DOHH2 (cell line): ENCODE measurements around the gene ROBO1.

Experiments
- H3F3A ChIP-seq: fragments of 200-600 bp; sonication (generic), shearing (Covaris generic); 2 replicates; pipeline ENCODE4 v1.6.0; 2016; ENCODE audit warnings: antibody characterized with exemption, mild to moderate bottlenecking; ENCODE audit not compliant: control insufficient read depth, insufficient read depth
- H3K27ac ChIP-seq: fragments of 200-600 bp; sonication (generic); 2 replicates; pipeline ENCODE4 v1.5.1; 2014; ENCODE audit warnings: low read depth, mild to moderate bottlenecking, low read length, moderate library complexity
- H3K27me3 ChIP-seq: fragments of 200-600 bp; sonication (generic); 2 replicates; pipeline ENCODE4 v1.6.1; 2014; ENCODE audit warnings: mild to moderate bottlenecking, low read length, mixed read lengths; ENCODE audit not compliant: control insufficient read depth
- H3K36me3 ChIP-seq: fragments of 200-600 bp; sonication (generic); 2 replicates; pipeline ENCODE4 v1.6.1; 2014; ENCODE audit warnings: mild to moderate bottlenecking, low read length, moderate library complexity, mixed read lengths; ENCODE audit not compliant: control insufficient read depth
- H3K4me1 ChIP-seq: fragments of 200-600 bp; sonication (generic); 2 replicates; pipeline ENCODE4 v1.6.1; 2014; ENCODE audit warnings: mild to moderate bottlenecking, low read length, mixed read lengths; ENCODE audit not compliant: control insufficient read depth
- H3K4me2 ChIP-seq: fragments of 200-600 bp; sonication (generic); 2 replicates; pipeline ENCODE4 v1.6.0; 2014; ENCODE audit warnings: mild to moderate bottlenecking, low read length, moderate library complexity
- H3K4me3 ChIP-seq: fragments of 200-600 bp; sonication (generic); 2 replicates; pipeline ENCODE4 v1.5.1; 2014; ENCODE audit warnings: mild to moderate bottlenecking, low read length, mixed read lengths
- H3K79me2 ChIP-seq: fragments of 200-600 bp; sonication (generic); 2 replicates; pipeline ENCODE4 v1.6.1; 2014; ENCODE audit warnings: mild to moderate bottlenecking, low read length, mixed read lengths; ENCODE audit not compliant: control insufficient read depth
- H3K9me2 ChIP-seq: fragments of 200-600 bp; sonication (generic); replicated peaks from 2 replicates; pipeline ENCODE4 v1.6.1; 2014; ENCODE audit warnings: mild to moderate bottlenecking, low read length, mixed read lengths; ENCODE audit not compliant: control insufficient read depth
- H3K9me3 ChIP-seq: fragments of 200-600 bp; sonication (generic); 2 replicates; pipeline ENCODE4 v1.6.1; 2014; ENCODE audit warnings: antibody characterized with exemption, low read length, mixed read lengths; ENCODE audit not compliant: control insufficient read depth, insufficient read depth
- H4K20me1 ChIP-seq: fragments of 200-600 bp; sonication (generic); 2 replicates; pipeline ENCODE4 v1.6.0; 2014; ENCODE audit warnings: low read depth, mild to moderate bottlenecking, antibody characterized with exemption, low read length, moderate library complexity; ENCODE audit not compliant: control insufficient read depth, insufficient read depth
- EZH2phosphoT487 ChIP-seq: fragments of 200-600 bp; sonication (generic); IDR thresholded peaks from 2 replicates; pipeline ENCODE4 v1.6.1; 2017; ENCODE audit warnings: borderline replicate concordance, mild to moderate bottlenecking, antibody characterized with exemption, low read length, moderate library complexity, mixed read lengths
- TF ChIP-seq, protein P1 (sequence below): fragments of 200-600 bp; sonication (generic); IDR thresholded peaks from one replicate; pipeline ENCODE4 v1.5.1; 2014; ENCODE audit warnings: antibody characterized with exemption, mild to moderate bottlenecking, low read depth, low read length; ENCODE audit not compliant: poor library complexity, severe bottlenecking

Gene ROBO1

DNA sequence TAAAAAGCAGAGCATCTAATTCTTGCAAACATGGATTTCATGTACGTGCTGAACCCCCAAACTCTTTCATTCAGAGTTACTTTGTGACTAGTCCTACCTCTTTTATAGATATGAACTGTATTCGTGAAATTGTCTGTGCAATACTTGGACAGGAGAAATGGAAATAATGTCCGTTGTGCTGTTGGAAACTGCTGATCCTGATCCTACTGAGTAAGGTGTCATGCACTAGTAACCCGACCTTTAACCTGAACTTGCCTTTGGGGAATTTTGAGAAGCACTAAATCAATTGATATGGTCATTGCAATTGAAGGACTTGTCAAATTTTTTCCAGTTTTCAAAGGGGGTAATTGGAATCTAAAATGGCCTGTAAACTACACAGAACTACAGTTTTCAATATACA lies 856.4 kb downstream of the ROBO1 start:
- Histone ChIP-seq H4K20me1 (no peaks in the 10 kb centered on the region), H3K27me3 (no peaks in the 10 kb centered on the region), H3K79me2 (no peaks in the 10 kb centered on the region), H3K36me3 (no peaks in the 10 kb centered on the region), H3K4me3 (no peak overlapping the region), H3F3A (no peaks in the 10 kb centered on the region), H3K27ac (no peak overlapping the region), H3K9me3 (no peaks in the 10 kb centered on the region), H3K9me2 (no peaks in the 10 kb centered on the region; the same call in 1 of the 2 replicates), H3K4me2 (no peak overlapping the region), H3K4me1 (no peaks in the 10 kb centered on the region)
- TF ChIP-seq, protein P1, sequence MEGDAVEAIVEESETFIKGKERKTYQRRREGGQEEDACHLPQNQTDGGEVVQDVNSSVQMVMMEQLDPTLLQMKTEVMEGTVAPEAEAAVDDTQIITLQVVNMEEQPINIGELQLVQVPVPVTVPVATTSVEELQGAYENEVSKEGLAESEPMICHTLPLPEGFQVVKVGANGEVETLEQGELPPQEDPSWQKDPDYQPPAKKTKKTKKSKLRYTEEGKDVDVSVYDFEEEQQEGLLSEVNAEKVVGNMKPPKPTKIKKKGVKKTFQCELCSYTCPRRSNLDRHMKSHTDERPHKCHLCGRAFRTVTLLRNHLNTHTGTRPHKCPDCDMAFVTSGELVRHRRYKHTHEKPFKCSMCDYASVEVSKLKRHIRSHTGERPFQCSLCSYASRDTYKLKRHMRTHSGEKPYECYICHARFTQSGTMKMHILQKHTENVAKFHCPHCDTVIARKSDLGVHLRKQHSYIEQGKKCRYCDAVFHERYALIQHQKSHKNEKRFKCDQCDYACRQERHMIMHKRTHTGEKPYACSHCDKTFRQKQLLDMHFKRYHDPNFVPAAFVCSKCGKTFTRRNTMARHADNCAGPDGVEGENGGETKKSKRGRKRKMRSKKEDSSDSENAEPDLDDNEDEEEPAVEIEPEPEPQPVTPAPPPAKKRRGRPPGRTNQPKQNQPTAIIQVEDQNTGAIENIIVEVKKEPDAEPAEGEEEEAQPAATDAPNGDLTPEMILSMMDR = no peak
- no peak for TF ChIP-seq EZH2phosphoT487

DNA sequence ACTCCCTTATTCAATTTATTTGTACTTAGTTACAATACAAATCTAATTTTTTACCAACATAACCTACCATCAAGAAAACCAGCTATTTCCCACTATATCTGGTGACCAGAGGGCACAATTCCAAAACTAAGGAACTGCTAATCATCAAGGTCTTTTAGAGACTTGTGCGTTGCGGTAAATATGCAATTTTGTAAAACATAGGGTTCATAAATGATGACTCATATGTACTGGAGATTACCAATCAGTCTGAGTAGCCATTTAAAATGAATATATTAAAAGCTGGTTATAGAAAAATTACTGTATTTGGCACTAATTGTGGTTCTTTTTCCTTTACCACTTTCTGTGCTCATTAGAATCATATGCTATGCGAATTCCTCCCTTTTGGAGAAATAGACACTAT lies 859.6 kb downstream of the ROBO1 start:
- no peak overlapping the region for H3K4me2 ChIP-seq
- no peaks in the 10 kb centered on the region for H3K9me3 ChIP-seq
- no peaks in the 10 kb centered on the region for H3F3A ChIP-seq
- no peaks in the 10 kb centered on the region for H3K4me1 ChIP-seq
- no peak overlapping the region for H3K4me3 ChIP-seq
- no peak overlapping the region for H3K27ac ChIP-seq
- H3K9me2 ChIP-seq = no peaks in the 10 kb centered on the region; the same call in 1 of the 2 replicates
- H3K36me3 ChIP-seq = no peaks in the 10 kb centered on the region
- no peaks in the 10 kb centered on the region for H3K79me2 ChIP-seq
- H4K20me1 ChIP-seq = no peaks in the 10 kb centered on the region
- TF ChIP-seq EZH2phosphoT487 = no peak
- TF ChIP-seq, protein P1 = no peak
- H3K27me3 ChIP-seq = no peaks in the 10 kb centered on the region

GRCh38 chr3:78907367-78907766 lies 860.4 kb downstream of the ROBO1 start:
- Histone ChIP-seq H3K36me3 (no peaks in the 10 kb centered on the region), H3K9me2 (no peaks in the 10 kb centered on the region; the same call in 1 of the 2 replicates), H3K27me3 (no peaks in the 10 kb centered on the region), H3F3A (no peaks in the 10 kb centered on the region), H3K27ac (no peak overlapping the region), H3K4me1 (no peaks in the 10 kb centered on the region), H4K20me1 (no peaks in the 10 kb centered on the region), H3K9me3 (no peaks in the 10 kb centered on the region), H3K4me3 (no peak overlapping the region), H3K4me2 (no peak overlapping the region), H3K79me2 (no peaks in the 10 kb centered on the region)
- TF ChIP-seq EZH2phosphoT487 = no peak
- TF ChIP-seq, protein P1 = no peak
